GM12878 (cell line): ENCODE data around the gene PPP1R7. TPM values are rescaled to one million over a fixed set of nuclear protein-coding genes. Genes with fewer than 3 reads are reported as not detected.
A peak's percentile ranks its signal among the peaks of the same experiment; 100 is the strongest.

ENCODE experiments used
- CHD4 ChIP-seq: fragments of 200-600 bp; sonication (generic); IDR thresholded peaks from 2 replicates; pipeline ENCODE4 v1.6.1; 2016; ENCODE audit warnings: mild to moderate bottlenecking
- POLR2A ChIP-seq: IDR thresholded peaks from 2 replicates; pipeline ENCODE4 v1.6.1; 2011; ENCODE audit warnings: low read depth, mild to moderate bottlenecking, low read length
- PRDM15 ChIP-seq: fragments of 450-650 bp; formaldehyde crosslinking; IDR thresholded peaks from 2 replicates; pipeline ENCODE4 v1.4.0; 2020; ENCODE audit warnings: mild to moderate bottlenecking, moderate library complexity
- RB1 ChIP-seq: fragments of 450-650 bp; formaldehyde crosslinking; IDR thresholded peaks from 2 replicates; pipeline ENCODE4 v1.6.1; 2017; ENCODE audit warnings: mild to moderate bottlenecking, borderline replicate concordance
- ZBTB40 ChIP-seq: fragments of 450-650 bp; IDR thresholded peaks from 2 replicates; pipeline ENCODE4 v1.6.1; 2016; ENCODE audit warnings: mild to moderate bottlenecking, moderate library complexity, borderline replicate concordance
- ZNF274 ChIP-seq: IDR thresholded peaks from one replicate; pipeline ENCODE4 v1.8.0; 2011; ENCODE audit not compliant: insufficient read length, insufficient read depth
- ZNF622 ChIP-seq: fragments of 450-650 bp; IDR thresholded peaks from 2 replicates; pipeline ENCODE4 v1.6.1; 2017; ENCODE audit warnings: mild to moderate bottlenecking, inconsistent platforms
- polyA plus RNA-seq, 11 experiments: library from polyadenylated mRNA; depleted of rRNA in 4 of 11; unstranded in 6 of 11; stranded (reverse) in 5 of 11; fragments of >200 nt; fragmentation: Nextera tagmentation in 4 of 11; fragmentation: Illumina TruSeq in 1 of 11; extraction: Ambion mirVana in 4 of 11; extraction: Trizol in 1 of 11; gene quantifications; 1 replicate in 1 of 11; 2 replicates in 10 of 11; pipeline versions ENCODE4 v1.2.1 to v1.2.3, GENCODE V29; 2011 to 2016; ENCODE audit warnings: inconsistent platforms in 2 of 11, missing spikeins in 2 of 11, low read depth in 1 of 11
- total RNA-seq, 4 experiments: library from RNA; depleted of rRNA in 3 of 4; stranded (reverse); fragments of >200 nt in 3 of 4; fragmentation: Illumina TruSeq in 1 of 4; extraction: Trizol in 1 of 4; gene quantifications; 2 replicates each; pipeline versions ENCODE4 v1.2.1 to v1.2.3, GENCODE V29; 2013 to 2021
- TF ChIP-seq, protein P1 (sequence below): IDR thresholded peaks from 2 replicates; pipeline ENCODE4 v1.6.1; 2011; ENCODE audit warnings: mild to moderate bottlenecking, low read depth, low read length, moderate library complexity; ENCODE audit not compliant: insufficient replicate concordance
- TF ChIP-seq, protein P2 (sequence below): fragments of 150-350 bp; IDR thresholded peaks from 2 replicates; pipeline ENCODE4 v1.6.1; 2016; ENCODE audit warnings: low read depth, low read length

Gene PPP1R7
- total and polyA plus RNA-seq, 10 of the 15 experiments (the other 5 are each of a cell fraction or from before 2014, with no cell fraction given), result 78.5 to 174 (median 93.7) TPM

GRCh38 chr2:241126201-241126611 is 24.1 kb upstream of the PPP1R7 start (continued):
- TF ChIP-seq, protein P1, sequence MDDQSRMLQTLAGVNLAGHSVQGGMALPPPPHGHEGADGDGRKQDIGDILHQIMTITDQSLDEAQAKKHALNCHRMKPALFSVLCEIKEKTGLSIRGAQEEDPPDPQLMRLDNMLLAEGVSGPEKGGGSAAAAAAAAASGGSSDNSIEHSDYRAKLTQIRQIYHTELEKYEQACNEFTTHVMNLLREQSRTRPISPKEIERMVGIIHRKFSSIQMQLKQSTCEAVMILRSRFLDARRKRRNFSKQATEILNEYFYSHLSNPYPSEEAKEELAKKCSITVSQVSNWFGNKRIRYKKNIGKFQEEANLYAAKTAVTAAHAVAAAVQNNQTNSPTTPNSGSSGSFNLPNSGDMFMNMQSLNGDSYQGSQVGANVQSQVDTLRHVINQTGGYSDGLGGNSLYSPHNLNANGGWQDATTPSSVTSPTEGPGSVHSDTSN, result no peak
- TF ChIP-seq ZNF274 (no peak), ZBTB40 (0 out of 2 replicates have a peak, but pooled peaks have one; percentile 20), POLR2A (peak; percentile 20; the same call in 1 of the 2 replicates), PRDM15 (CRISPR knock-in tag) (no peak), RB1 (no peak), ZNF622 (no peak), CHD4 (no peak)
- TF ChIP-seq, protein P2, sequence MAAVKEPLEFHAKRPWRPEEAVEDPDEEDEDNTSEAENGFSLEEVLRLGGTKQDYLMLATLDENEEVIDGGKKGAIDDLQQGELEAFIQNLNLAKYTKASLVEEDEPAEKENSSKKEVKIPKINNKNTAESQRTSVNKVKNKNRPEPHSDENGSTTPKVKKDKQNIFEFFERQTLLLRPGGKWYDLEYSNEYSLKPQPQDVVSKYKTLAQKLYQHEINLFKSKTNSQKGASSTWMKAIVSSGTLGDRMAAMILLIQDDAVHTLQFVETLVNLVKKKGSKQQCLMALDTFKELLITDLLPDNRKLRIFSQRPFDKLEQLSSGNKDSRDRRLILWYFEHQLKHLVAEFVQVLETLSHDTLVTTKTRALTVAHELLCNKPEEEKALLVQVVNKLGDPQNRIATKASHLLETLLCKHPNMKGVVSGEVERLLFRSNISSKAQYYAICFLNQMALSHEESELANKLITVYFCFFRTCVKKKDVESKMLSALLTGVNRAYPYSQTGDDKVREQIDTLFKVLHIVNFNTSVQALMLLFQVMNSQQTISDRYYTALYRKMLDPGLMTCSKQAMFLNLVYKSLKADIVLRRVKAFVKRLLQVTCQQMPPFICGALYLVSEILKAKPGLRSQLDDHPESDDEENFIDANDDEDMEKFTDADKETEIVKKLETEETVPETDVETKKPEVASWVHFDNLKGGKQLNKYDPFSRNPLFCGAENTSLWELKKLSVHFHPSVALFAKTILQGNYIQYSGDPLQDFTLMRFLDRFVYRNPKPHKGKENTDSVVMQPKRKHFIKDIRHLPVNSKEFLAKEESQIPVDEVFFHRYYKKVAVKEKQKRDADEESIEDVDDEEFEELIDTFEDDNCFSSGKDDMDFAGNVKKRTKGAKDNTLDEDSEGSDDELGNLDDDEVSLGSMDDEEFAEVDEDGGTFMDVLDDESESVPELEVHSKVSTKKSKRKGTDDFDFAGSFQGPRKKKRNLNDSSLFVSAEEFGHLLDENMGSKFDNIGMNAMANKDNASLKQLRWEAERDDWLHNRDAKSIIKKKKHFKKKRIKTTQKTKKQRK, result no peak
